OCI-M2 (cell line): ENCODE results near the gene LENG8.
"Not testable (repeated sequence)": the region's sequence is repeated elsewhere in the genome, so short reads cannot be mapped to it uniquely, and the experiment has no call there.

Experiments
- DNase-seq: peaks from one replicate; lab custom pipeline; 2025; ENCODE audit not compliant: unreplicated experiment; lab: John Stamatoyannopoulos, UW

The LENG8 gene

GRCh38 chr19:54439174-54439851, 9.7 kb upstream of the LENG8 start:
- DNase-seq = no peak

GRCh38 chr19:54440641-54441040, 8.4 kb upstream of the LENG8 start:
- no peak for DNase-seq

- no peak for DNase-seq
Measured at GRCh38 chr19:54444737-54445136, 4.3 kb upstream of the LENG8 start.

- DNase-seq = not testable (repeated sequence)
Measured at GRCh38 chr19:54446349-54446748, 2.6 kb upstream of the LENG8 start.

- peak; percentile 33 for DNase-seq
Measured at GRCh38 chr19:54448040-54448773, 792 bp upstream of the LENG8 start.

- no peak for DNase-seq
Measured at GRCh38 chr19:54449701-54450069, 686 bp downstream of the LENG8 start.

GRCh38 chr19:54451331-54451871, 2.4 kb downstream of the LENG8 start:
- no peak for DNase-seq

- DNase-seq = no peak
Measured at GRCh38 chr19:54451997-54452396, 3.0 kb downstream of the LENG8 start.

- DNase-seq = no peak
Measured at GRCh38 chr19:54452626-54453025, 3.6 kb downstream of the LENG8 start.

GRCh38 chr19:54453921-54454780, 5.2 kb downstream of the LENG8 start:
- no peak for DNase-seq

- no peak for DNase-seq
Measured at GRCh38 chr19:54454781-54455675, 6.0 kb downstream of the LENG8 start.

- DNase-seq = no peak
Measured at GRCh38 chr19:54455786-54456422, 6.9 kb downstream of the LENG8 start.

- DNase-seq = no peak
Measured at GRCh38 chr19:54456423-54457373, 7.7 kb downstream of the LENG8 start.

GRCh38 chr19:54457773-54458647, 9.0 kb downstream of the LENG8 start:
- DNase-seq = no peak

GRCh38 chr19:54458648-54459281, 9.8 kb downstream of the LENG8 start:
- DNase-seq = no peak

- no peak for DNase-seq
Measured at GRCh38 chr19:54459282-54460229, 10.6 kb downstream of the LENG8 start.
